ENCODE results near the gene SCNN1B. TPM values are rescaled to one million over a fixed set of nuclear protein-coding genes. Genes with fewer than 3 reads are reported as not detected.

Gene SCNN1B
- polyA plus RNA-seq, 1 experiment = not detected

DNA sequence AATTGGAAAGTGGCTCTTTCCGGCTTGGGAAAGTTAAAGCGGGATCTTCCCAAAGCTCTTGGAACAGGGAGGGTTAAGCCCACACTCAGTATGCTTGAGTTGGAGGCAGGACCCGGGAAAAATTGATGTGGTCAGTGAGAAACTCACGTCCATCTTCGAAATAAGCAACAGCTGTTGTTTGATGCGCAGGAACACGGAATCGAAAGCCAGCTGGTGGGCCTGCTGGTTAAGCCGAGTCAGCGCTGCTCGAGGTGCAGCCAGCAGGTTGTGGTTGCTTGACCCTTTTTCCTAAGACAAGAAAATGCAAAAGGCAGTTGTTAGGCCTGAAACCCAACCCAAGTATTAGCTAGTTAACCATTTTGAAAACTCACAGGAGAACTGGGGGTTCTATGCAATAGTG, 101.4 kb downstream of the SCNN1B start:
- CTCF ChIA-PET = interaction anchor here (1.0 to 1.5 kb wide), 2 partner anchors 12 to 15 kb away, joined by 4 to 7 read pairs; no protein-coding TSS in a partner anchor

GRCh38 chr16:23406024-23406423, 103.9 kb downstream of the SCNN1B start:
- POLR2A ChIA-PET = interaction anchor here (0.6 kb wide), 1 partner anchor 374 kb away, joined by 4 read pairs; no protein-coding TSS in a partner anchor
- Histone ChIP-seq H3K36me3 (ENCODE audit: control insufficient read depth, insufficient read depth, low read length) (peaks cover 8% of the 10 kb centered on the region), H3K4me3 (ENCODE audit: low read depth, low read length) (no peak overlapping the region), H3K27me3 (ENCODE audit: control insufficient read depth, insufficient read depth, low read length) (no peaks in the 10 kb centered on the region)
- CTCF ChIA-PET = interaction anchor here (0.8 to 1.3 kb wide), 4 partner anchors 14 to 30 kb away, joined by 3 to 5 read pairs (median 4); no protein-coding TSS in a partner anchor
- TF ChIP-seq, protein P1, sequence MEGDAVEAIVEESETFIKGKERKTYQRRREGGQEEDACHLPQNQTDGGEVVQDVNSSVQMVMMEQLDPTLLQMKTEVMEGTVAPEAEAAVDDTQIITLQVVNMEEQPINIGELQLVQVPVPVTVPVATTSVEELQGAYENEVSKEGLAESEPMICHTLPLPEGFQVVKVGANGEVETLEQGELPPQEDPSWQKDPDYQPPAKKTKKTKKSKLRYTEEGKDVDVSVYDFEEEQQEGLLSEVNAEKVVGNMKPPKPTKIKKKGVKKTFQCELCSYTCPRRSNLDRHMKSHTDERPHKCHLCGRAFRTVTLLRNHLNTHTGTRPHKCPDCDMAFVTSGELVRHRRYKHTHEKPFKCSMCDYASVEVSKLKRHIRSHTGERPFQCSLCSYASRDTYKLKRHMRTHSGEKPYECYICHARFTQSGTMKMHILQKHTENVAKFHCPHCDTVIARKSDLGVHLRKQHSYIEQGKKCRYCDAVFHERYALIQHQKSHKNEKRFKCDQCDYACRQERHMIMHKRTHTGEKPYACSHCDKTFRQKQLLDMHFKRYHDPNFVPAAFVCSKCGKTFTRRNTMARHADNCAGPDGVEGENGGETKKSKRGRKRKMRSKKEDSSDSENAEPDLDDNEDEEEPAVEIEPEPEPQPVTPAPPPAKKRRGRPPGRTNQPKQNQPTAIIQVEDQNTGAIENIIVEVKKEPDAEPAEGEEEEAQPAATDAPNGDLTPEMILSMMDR (IDR thresholded peaks at IDR 0.05; ENCODE audit: insufficient read depth, low read depth, low read length) = no peak
- DNase-seq (ENCODE audit: low read depth) = no peak

More for the DNA sequence above, 101.4 kb downstream of the SCNN1B start:
- Histone ChIP-seq H3K4me3 (ENCODE audit: low read depth, low read length) (no peak overlapping the region), H3K36me3 (ENCODE audit: control insufficient read depth, insufficient read depth, low read length) (peaks cover 14% of the 10 kb centered on the region), H3K27me3 (ENCODE audit: control insufficient read depth, insufficient read depth, low read length) (no peaks in the 10 kb centered on the region)
- no peak for DNase-seq (ENCODE audit: low read depth)
- POLR2A ChIA-PET = no interaction called here
- TF ChIP-seq, protein P1 (IDR thresholded peaks at IDR 0.05; ENCODE audit: insufficient read depth, low read depth, low read length) = no peak

DNA sequence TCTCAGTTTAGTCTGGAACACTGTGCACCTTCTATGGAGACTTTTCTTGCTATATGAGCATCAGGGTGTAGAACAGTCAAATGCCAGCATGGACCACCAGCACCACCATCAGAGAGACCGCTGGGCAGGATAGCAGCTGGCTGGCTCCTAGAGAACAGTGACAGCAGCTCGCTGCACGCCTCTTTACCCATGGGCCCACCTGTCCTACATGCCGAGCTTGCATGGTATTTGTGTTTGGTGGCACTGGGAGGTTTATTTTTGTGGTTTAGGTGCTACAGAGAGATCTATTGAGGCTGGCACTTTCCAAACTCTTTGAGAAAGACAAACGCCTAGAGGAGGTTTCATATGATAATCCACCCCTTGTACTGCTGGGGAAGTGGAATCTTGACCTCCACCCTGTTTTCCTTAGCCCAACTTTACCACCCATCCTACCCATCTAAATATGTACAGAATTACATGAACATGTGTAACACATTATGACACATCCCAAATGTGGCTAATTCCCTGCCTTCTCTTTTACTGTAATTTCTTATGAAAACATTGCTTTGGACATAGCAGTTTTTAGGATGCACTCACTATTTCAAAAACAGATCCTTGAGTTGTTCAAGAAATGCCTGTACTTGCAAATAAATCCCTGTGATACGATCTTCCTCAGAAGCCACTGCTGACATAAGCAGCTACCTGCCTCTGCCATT, 104.6 kb downstream of the SCNN1B start:
- no peak for DNase-seq (ENCODE audit: low read depth)
- TF ChIP-seq, protein P1 (IDR thresholded peaks at IDR 0.05; ENCODE audit: insufficient read depth, low read depth, low read length) = no peak
- ChIA-PET CTCF (interaction anchor here (0.9 to 1.3 kb wide), 3 partner anchors 15 to 29 kb away, joined by 3 to 5 read pairs (median 4); no protein-coding TSS in a partner anchor), POLR2A (interaction anchor here (0.6 kb wide), 1 partner anchor 374 kb away, joined by 4 read pairs; no protein-coding TSS in a partner anchor)
- Histone ChIP-seq H3K36me3 (ENCODE audit: control insufficient read depth, insufficient read depth, low read length) (peaks cover 7% of the 10 kb centered on the region), H3K4me3 (ENCODE audit: low read depth, low read length) (no peak overlapping the region), H3K27me3 (ENCODE audit: control insufficient read depth, insufficient read depth, low read length) (no peaks in the 10 kb centered on the region)

GRCh38 chr16:23407436-23408127, 105.5 kb downstream of the SCNN1B start:
- ChIA-PET POLR2A (no interaction called here), CTCF (no interaction called here)
- Histone ChIP-seq H3K4me3 (ENCODE audit: low read depth, low read length) (no peak overlapping the region), H3K36me3 (ENCODE audit: control insufficient read depth, insufficient read depth, low read length) (peaks cover 7% of the 10 kb centered on the region), H3K27me3 (ENCODE audit: control insufficient read depth, insufficient read depth, low read length) (no peaks in the 10 kb centered on the region)
- DNase-seq (ENCODE audit: low read depth) = no peak
- TF ChIP-seq, protein P1 (IDR thresholded peaks at IDR 0.05; ENCODE audit: insufficient read depth, low read depth, low read length) = no peak

DNA sequence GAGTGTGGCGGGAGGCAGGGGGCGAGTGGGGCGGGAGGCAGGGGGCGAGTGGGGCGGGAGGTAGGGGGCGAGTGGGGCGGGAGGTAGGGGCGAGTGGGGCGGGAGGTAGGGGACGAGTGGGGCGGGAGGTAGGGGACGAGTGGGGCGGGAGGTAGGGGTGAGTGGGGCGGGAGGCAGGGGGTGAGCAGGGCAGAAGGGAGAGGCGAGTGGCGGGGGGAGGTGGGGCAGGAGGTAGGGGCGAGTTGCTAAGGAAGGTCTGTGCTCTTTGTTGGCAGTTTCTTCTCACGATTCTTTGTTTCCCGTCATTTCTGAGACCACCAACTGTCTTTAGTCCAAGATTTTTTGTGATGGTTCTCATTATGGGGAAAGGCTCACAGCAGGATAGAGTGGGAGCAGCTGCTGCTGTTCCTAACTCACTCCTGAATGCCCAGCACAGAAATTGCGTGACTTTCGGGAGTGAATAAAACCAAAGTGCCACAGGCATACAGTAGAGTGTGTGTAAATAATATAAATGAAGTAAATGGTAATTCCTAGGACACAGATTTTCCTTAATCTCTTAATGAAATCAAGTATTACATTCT, 106.2 kb downstream of the SCNN1B start:
- no peak for DNase-seq (ENCODE audit: low read depth)
- H3K27me3 ChIP-seq (ENCODE audit: control insufficient read depth, insufficient read depth, low read length) = no peaks in the 10 kb centered on the region
- ChIA-PET CTCF (interaction anchor here (0.7 to 1.8 kb wide), 4 partner anchors 11 to 224 kb away, joined by 3 to 15 read pairs (median 3); no protein-coding TSS in a partner anchor), POLR2A (no interaction called here)
- H3K4me3 ChIP-seq (ENCODE audit: low read depth, low read length) = no peak overlapping the region
- H3K36me3 ChIP-seq (ENCODE audit: control insufficient read depth, insufficient read depth, low read length) = peaks cover 5% of the 10 kb centered on the region
- TF ChIP-seq, protein P1 (IDR thresholded peaks at IDR 0.05; ENCODE audit: insufficient read depth, low read depth, low read length) = no peak

Measured in BJ (cell line).